ENCODE data around the gene SPATA31C1.
"Not testable (repeated sequence)": the region's sequence is repeated elsewhere in the genome, so short reads cannot be mapped to it uniquely, and the experiment has no call there.

Gene SPATA31C1

DNA sequence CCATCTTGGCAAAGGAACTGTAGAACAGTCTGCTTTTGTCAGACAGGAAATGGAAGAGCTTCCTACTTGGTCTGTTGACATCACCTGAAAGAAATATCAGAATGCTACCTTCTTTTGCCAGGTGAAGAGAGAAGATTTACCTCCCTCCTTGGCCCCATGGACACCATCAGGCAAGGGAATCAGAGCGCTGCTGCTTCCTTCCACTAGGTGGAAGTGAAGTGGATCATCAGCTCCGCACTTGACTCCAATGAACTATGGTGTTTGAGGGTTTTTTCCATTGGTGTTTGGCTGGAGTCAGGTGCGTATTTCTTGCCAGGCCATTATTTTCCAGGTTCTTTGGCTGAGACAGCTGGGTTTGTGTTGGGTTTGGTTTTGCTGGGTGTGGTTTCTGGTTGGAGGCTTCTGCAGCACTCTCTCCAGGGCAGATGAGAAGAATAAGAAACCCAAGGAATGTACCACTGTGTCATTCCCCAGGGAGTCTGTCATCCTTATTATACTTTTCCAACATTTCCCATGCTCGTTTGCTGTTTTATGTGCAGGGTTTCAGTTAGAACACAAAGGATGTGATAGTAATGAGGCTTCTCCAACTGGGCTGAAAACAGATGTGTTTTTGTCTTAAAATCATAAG lies 22.6 kb upstream of the SPATA31C1 start:
- no peak overlapping the region for H3K27ac ChIP-seq
- TF ChIP-seq, protein P1, sequence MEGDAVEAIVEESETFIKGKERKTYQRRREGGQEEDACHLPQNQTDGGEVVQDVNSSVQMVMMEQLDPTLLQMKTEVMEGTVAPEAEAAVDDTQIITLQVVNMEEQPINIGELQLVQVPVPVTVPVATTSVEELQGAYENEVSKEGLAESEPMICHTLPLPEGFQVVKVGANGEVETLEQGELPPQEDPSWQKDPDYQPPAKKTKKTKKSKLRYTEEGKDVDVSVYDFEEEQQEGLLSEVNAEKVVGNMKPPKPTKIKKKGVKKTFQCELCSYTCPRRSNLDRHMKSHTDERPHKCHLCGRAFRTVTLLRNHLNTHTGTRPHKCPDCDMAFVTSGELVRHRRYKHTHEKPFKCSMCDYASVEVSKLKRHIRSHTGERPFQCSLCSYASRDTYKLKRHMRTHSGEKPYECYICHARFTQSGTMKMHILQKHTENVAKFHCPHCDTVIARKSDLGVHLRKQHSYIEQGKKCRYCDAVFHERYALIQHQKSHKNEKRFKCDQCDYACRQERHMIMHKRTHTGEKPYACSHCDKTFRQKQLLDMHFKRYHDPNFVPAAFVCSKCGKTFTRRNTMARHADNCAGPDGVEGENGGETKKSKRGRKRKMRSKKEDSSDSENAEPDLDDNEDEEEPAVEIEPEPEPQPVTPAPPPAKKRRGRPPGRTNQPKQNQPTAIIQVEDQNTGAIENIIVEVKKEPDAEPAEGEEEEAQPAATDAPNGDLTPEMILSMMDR (conservative IDR thresholded peaks at IDR 0.05): no peak

DNA sequence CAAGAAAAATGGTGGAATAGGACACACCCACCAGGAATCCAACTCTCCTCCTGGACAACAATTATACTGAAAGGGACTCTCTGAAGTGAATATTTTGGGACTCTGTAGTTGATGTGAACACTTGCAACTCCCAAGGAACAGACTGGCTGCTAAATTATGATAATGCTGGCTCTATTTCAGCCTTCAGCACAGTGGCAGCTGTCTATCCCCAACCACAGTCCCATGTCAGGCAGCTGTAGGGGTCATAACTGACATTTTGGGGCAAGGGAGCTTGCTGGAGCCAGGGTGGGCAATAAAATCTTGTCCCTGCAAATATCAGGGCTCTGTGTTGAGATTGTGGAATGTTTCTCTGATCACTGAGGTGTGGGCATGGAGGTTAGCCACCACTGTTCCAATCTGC lies 20.9 kb upstream of the SPATA31C1 start:
- no peak overlapping the region for H3K27ac ChIP-seq
- TF ChIP-seq, protein P1 (conservative IDR thresholded peaks at IDR 0.05): no peak

DNA sequence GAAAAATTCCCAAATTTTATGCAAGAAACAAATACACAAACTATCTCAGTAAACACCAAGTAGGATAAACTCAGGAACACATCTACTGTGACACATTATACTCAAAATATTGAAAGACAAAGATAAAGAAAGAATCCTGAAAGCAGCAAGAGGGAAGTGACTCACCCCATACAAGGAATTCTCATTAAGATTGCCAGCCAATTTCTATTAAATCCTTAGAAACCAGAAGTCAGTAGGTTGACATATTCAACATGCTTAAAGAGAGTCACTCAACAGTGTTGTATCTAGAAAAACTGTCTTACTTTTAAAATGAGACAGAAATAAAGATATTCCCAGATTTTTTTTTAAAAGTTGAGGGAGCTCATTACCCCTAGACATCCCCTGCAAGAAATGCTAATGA lies 19.6 kb upstream of the SPATA31C1 start:
- no peak overlapping the region for H3K27ac ChIP-seq
- TF ChIP-seq, protein P1 (conservative IDR thresholded peaks at IDR 0.05): no peak

DNA sequence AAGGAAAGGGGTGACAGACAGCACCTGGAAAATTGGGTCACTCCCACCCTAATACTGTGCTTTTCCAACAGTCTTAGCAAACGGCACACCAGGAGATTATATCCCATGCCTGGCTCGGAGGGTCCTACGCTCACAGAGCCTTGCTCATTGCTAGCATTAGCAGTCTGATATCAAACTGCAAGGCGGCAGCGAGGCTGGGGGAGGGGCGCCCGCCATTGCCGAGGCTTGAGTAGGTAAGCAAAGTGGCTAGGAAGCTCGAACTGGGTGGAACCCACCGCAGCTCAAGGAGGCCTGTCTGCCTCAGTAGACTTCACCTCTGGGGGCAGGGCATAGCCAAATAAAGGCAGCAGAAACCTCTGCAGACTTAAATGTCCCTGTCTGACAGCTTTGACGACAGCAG lies 15.4 kb upstream of the SPATA31C1 start:
- H3K27ac ChIP-seq: not testable (repeated sequence)

DNA sequence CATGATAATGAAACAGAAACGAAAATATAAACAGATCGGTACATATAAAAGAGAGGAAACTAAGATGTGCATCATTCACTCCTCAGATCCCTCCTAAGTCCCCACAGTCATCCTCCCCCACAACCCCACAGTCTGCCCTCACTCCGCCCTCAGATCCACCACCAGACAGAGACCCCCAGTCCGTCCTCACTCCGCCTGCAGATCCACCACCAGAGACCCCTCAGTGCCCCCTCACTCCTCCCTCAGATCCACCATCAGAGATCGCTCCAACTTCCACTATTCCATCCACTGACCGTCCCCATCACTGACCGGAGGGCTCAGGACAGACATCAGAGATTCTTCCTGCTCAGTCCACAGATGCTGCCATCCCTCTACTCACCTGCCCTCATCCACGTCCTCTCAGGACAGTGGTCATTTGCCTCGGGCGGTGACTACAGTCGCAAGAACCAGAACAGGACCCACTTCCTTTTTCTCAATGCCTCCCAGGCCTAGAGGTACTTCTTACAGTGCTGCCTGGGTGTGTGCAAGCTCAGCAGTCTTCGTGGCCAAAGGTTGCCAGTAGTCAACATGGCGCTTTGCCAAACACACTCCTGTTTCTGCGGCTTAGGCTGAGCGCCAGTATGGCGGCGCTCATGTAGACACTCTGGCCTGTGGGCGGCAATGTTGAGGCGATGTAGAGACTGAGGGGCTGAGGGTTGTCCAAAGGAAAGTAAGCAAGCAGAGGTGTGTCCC lies 8.3 kb upstream of the SPATA31C1 start:
- H3K27ac ChIP-seq: no peak overlapping the region
- TF ChIP-seq, protein P1 (conservative IDR thresholded peaks at IDR 0.05): peak; percentile 68

DNA sequence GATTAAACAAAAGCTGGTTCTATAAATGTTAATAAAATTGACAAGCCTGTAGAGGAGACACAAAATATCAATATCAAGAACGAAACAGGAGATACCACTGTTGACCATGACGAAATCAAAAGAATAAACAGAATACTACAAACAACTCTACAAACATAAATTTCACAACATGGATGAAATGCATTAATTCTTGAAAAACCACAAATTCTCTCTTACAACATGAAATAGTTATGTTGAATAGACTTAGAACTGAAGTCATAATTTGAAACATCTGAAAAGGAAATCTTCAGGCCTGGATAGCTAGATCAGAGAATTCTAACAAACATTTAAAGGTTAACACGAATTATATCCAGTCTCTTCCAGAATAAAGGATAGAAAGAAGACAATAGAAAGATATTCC lies 6.9 kb upstream of the SPATA31C1 start:
- TF ChIP-seq, protein P1 (conservative IDR thresholded peaks at IDR 0.05): no peak
- no peak overlapping the region for H3K27ac ChIP-seq

DNA sequence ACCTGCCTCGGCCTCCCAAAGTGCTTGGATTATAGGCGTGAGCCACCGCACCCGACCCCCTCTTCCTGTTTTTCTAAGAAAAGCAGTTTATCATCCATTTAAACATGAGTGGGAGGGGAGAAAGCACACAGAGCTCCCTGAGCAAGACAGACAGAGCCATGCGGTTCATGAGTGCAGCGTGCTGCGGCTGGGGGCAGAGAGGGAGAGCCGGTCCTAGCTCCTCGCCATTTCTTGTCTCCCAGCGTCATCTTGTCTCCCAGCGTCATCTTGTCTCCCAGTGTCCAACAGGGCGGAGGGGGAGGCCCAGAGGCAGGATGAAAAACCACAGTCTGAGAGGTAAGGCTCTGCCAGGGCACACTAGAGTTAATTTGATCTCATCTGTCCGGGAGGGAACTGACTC lies 1.3 kb downstream of the SPATA31C1 start:
- not testable (repeated sequence) for H3K27ac ChIP-seq

DNA sequence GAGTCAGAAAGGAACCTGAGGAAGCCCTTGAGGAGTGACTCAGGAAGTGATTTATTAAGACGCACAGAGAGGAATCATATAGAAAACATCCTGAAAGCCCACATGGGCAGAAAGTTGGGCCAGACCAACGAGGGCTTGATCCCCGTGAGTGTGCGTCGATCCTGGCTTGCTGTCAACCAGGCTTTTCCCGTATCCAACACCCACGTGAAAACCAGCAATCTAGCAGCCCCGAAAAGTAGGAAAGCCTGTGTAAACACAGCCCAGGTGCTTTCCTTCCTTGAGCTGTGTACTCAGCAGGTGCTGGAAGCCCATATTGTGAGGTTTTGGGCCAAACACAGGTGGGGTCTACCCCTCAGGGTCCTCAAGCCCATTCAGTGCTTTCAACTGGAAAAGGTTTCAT lies 3.8 kb downstream of the SPATA31C1 start:
- H3K27ac ChIP-seq: not testable (repeated sequence)

DNA sequence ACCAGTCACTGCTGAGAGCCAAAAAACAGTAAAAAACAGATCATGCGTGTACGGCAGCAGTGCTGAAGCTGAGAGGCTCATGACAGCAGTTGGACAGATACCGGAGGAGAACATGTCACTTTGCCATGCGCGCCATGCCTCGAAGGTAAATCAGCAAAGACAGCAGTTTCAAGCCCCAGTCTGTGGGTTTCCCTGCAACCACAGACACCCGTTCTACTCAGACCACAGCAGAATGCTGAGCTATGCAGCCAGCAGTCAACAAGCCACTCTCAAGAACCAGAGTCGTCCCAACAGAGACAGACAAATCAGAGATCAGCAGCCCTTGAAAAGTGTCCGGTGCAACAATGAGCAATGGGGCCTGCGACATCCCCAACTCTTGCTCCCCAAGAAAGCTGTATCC lies 5.2 kb downstream of the SPATA31C1 start:
- not testable (repeated sequence) for H3K27ac ChIP-seq

DNA sequence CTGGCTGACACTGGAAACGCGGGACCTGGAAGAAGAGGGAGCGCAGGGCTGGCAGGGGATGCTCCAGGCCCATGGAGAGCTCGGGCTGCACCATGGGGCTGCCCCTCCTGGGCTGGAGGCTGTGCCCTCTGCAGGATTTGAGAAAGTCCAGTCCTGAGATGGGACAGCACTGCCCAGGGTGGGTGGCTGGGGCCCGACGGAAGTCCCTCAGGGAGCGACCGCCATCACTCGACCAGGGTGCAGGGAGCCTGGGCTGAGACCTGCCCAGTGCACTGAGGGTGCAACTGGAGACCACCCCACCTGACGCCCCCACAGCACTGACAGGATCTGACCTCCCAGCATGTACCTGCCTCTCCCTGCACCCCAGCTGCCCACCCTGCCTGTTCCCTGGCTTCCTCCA lies 7.1 kb downstream of the SPATA31C1 start:
- not testable (repeated sequence) for H3K27ac ChIP-seq

DNA sequence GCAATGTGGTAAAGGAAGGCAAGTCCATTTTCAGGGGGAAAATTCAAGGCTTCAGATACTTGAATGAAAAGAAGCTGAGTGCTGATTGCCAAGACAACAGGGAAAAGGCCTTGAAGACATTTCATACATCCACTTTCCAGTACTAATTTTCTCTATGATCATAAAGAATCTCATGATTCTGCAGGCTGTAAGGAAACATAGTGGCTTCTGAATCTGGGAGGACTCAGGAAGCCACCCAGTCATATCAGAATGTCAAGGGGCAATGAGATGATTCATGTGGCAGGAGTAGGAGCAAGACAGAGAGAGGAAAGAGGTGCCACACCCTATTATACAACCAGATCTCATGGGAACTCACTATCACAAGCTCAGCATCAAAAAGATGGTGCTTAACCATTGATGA lies 11.4 kb downstream of the SPATA31C1 start:
- H3K27ac ChIP-seq: not testable (repeated sequence)

DNA sequence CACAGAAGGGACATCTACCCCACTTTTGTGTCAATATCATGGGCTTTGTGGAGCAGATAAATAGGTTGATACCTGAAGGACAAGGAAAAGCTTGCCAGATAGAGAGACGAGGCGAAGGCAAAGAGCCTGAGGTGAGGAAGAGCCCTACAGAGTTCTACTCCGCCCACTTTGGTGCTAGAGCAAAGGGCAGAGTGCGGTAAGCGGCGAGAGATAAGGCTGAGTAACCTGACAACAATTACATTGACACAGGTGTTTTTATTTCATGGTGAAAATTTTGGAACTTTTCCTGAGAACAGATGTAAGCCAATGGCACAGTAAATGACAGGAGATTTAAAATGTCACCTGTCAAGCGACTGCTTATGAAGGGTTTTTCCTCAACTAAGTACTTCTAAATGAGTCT lies 16.7 kb downstream of the SPATA31C1 start:
- not testable (repeated sequence) for H3K27ac ChIP-seq

DNA sequence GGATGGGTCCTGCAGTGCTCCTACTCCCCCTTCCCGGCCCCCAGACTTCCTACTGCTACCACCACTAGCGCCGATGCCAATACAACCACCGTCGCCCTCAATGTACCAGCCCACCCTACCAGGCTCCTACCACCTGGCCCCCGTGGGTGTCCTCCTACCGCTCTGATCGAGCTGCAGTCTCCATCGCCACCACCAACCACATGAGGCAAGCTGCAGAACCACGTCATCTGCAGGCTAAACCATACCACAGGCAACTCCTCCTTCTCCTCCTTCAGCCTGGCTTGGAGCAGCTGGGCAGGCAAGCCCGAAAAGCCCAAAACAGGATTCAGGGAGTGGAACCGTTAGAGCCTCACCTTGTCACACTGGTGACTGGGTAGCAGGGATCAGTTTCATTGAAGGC lies 19.6 kb downstream of the SPATA31C1 start:
- not testable (repeated sequence) for H3K27ac ChIP-seq

DNA sequence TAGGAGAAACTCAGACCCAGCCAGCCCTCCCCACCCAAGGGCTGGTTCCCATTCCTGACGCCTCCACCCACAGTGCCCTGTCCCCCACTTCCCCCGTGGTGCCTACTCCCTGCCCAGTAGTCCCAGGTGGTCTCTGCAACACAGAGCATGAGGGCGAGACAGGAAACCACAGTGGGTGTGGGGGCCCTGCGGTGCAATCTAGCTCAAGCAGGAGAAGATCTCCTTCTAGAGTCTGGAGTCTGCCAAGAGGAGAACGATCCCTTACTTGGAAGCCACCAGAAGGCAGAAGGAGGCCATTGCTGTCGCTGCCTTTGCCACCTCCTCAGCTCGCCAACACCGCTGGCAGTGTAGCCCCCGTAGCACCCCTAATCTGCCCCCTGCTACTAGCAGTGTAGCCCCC lies 20.2 kb downstream of the SPATA31C1 start:
- not testable (repeated sequence) for H3K27ac ChIP-seq

DNA sequence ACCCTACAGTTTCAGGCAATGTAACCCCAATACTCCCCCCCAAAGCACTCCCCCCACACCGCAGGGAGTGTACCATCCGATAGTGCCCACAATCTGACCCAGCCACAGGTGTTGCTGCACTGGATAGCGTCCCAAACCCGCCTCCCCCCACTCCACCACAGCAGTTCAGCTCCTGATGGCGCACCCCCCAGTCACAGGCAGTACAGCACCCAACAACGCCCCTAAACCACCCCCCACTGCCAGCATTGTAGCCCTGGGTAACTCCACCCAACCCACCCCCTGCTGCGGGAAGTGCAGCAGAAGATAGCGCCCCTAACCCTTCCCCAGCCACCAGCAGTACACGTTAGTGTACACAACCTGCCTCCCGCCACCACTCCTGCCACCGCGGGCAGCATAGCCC lies 20.6 kb downstream of the SPATA31C1 start:
- not testable (repeated sequence) for H3K27ac ChIP-seq

DNA sequence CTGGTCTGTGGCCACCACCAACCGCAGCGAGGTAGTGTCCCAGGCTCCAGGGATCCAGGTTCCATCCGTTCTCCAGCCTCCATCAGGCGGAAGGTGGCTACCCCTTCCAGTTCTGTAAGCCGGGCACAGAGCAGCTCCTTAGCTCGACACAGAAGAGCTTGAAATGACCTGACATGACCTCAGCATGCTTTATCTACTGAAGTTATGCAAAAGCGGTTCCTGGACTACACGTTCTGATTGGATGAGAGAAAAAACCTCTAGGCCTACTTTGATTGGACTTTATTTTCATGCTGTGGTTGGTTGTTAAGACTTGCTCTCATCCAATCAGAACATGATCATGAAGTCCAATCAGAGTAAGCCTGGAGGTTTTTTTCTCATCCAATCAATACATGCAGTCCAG lies 21.3 kb downstream of the SPATA31C1 start:
- not testable (repeated sequence) for H3K27ac ChIP-seq

Data from VCaP (cell line).